ENCODE results near the gene QTRT2.

Gene QTRT2

GRCh38 chr3:114089675-114090074, 33.1 kb downstream of the QTRT2 start:
- no peak; the same call in 2 of the 3 replicates for ATAC-seq
- TF ChIP-seq ZFP30 (CRISPR knock-in tag; IDR thresholded peaks at IDR 0.05) (no peak), TCF4 (CRISPR knock-in tag; IDR thresholded peaks at IDR 0.05; ENCODE audit: borderline replicate concordance) (no peak), PPARA (CRISPR knock-in tag; IDR thresholded peaks at IDR 0.05; ENCODE audit: borderline replicate concordance) (no peak), TOX (CRISPR knock-in tag; IDR thresholded peaks at IDR 0.05; ENCODE audit: borderline replicate concordance) (no peak), ZNF565 (CRISPR knock-in tag; conservative IDR thresholded peaks at IDR 0.05; ENCODE audit: low read depth) (no peak)
- TF ChIP-seq, protein P1, sequence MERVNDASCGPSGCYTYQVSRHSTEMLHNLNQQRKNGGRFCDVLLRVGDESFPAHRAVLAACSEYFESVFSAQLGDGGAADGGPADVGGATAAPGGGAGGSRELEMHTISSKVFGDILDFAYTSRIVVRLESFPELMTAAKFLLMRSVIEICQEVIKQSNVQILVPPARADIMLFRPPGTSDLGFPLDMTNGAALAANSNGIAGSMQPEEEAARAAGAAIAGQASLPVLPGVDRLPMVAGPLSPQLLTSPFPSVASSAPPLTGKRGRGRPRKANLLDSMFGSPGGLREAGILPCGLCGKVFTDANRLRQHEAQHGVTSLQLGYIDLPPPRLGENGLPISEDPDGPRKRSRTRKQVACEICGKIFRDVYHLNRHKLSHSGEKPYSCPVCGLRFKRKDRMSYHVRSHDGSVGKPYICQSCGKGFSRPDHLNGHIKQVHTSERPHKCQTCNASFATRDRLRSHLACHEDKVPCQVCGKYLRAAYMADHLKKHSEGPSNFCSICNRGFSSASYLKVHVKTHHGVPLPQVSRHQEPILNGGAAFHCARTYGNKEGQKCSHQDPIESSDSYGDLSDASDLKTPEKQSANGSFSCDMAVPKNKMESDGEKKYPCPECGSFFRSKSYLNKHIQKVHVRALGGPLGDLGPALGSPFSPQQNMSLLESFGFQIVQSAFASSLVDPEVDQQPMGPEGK (CRISPR knock-in tag; IDR thresholded peaks at IDR 0.05; ENCODE audit: borderline replicate concordance) = no peak

- peak; percentile 25 for ATAC-seq
- TF ChIP-seq, protein P2, sequence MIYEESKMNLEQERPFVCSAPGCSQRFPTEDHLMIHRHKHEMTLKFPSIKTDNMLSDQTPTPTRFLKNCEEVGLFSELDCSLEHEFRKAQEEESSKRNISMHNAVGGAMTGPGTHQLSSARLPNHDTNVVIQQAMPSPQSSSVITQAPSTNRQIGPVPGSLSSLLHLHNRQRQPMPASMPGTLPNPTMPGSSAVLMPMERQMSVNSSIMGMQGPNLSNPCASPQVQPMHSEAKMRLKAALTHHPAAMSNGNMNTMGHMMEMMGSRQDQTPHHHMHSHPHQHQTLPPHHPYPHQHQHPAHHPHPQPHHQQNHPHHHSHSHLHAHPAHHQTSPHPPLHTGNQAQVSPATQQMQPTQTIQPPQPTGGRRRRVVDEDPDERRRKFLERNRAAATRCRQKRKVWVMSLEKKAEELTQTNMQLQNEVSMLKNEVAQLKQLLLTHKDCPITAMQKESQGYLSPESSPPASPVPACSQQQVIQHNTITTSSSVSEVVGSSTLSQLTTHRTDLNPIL (CRISPR knock-in tag; IDR thresholded peaks at IDR 0.05; ENCODE audit: low read depth) = no peak
- TF ChIP-seq ZFP3 (CRISPR knock-in tag; IDR thresholded peaks at IDR 0.05) (no peak), ZNF565 (CRISPR knock-in tag; conservative IDR thresholded peaks at IDR 0.05; ENCODE audit: low read depth) (no peak), PPARA (CRISPR knock-in tag; IDR thresholded peaks at IDR 0.05; ENCODE audit: borderline replicate concordance) (no peak), ISL1 (CRISPR knock-in tag; IDR thresholded peaks at IDR 0.05) (no peak), POU6F1 (CRISPR knock-in tag; IDR thresholded peaks at IDR 0.05; ENCODE audit: borderline replicate concordance, low read depth) (no peak), OSR1 (CRISPR knock-in tag; IDR thresholded peaks at IDR 0.05) (no peak), CSDC2 (CRISPR knock-in tag; IDR thresholded peaks at IDR 0.05) (no peak), TOX (CRISPR knock-in tag; IDR thresholded peaks at IDR 0.05; ENCODE audit: borderline replicate concordance) (no peak), ZC3H10 (CRISPR knock-in tag; IDR thresholded peaks at IDR 0.05) (no peak), TCF4 (CRISPR knock-in tag; IDR thresholded peaks at IDR 0.05; ENCODE audit: borderline replicate concordance) (no peak), SNAI2 (CRISPR knock-in tag; IDR thresholded peaks at IDR 0.05) (no peak), GLIS3 (CRISPR knock-in tag; IDR thresholded peaks at IDR 0.05) (no peak)
- TF ChIP-seq, protein P3, sequence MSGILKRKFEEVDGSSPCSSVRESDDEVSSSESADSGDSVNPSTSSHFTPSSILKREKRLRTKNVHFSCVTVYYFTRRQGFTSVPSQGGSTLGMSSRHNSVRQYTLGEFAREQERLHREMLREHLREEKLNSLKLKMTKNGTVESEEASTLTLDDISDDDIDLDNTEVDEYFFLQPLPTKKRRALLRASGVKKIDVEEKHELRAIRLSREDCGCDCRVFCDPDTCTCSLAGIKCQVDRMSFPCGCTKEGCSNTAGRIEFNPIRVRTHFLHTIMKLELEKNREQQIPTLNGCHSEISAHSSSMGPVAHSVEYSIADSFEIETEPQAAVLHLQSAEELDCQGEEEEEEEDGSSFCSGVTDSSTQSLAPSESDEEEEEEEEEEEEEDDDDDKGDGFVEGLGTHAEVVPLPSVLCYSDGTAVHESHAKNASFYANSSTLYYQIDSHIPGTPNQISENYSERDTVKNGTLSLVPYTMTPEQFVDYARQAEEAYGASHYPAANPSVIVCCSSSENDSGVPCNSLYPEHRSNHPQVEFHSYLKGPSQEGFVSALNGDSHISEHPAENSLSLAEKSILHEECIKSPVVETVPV (CRISPR knock-in tag; IDR thresholded peaks at IDR 0.05) = no peak
Observed at GRCh38 chr3:114092151-114093015, 35.8 kb downstream of the QTRT2 start.

GRCh38 chr3:114093016-114093380, 36.5 kb downstream of the QTRT2 start:
- peak; percentile 57 for ATAC-seq
- TF ChIP-seq GLIS3 (CRISPR knock-in tag; IDR thresholded peaks at IDR 0.05) = no peak
- no peak for TF ChIP-seq PPARA (CRISPR knock-in tag; IDR thresholded peaks at IDR 0.05; ENCODE audit: borderline replicate concordance)

DNA sequence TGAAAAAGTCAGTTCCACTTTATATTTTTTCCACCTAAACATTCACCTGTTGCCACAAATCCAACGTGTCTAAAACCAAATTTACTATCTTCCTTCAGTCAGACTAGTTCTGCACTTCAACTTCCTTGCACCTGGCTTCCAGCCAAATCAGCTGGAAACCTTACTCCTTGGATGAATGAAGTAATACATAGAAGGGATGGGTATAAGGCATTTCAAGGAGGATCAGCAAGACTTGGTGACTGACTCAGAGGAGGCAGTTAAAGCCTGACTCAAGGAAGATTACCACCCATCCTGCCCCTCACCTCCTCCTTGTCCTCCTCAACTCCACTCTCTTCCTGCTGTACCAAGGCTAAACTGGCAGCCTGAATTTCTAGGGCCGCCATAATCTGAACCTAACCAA, 37.1 kb downstream of the QTRT2 start:
- no peak for TF ChIP-seq PPARA (CRISPR knock-in tag; IDR thresholded peaks at IDR 0.05; ENCODE audit: borderline replicate concordance)
- no peak for TF ChIP-seq ZFP30 (CRISPR knock-in tag; IDR thresholded peaks at IDR 0.05)
- no peak for TF ChIP-seq ARNTL (CRISPR knock-in tag; IDR thresholded peaks at IDR 0.05; ENCODE audit: borderline replicate concordance, low read depth)
- TF ChIP-seq POU6F1 (CRISPR knock-in tag; IDR thresholded peaks at IDR 0.05; ENCODE audit: borderline replicate concordance, low read depth) = no peak
- TF ChIP-seq, protein P3 (CRISPR knock-in tag; IDR thresholded peaks at IDR 0.05) = no peak
- no peak for TF ChIP-seq ZNF565 (CRISPR knock-in tag; conservative IDR thresholded peaks at IDR 0.05; ENCODE audit: low read depth)
- no peak for TF ChIP-seq ZFP3 (CRISPR knock-in tag; IDR thresholded peaks at IDR 0.05)
- TF ChIP-seq ESRRG (CRISPR knock-in tag; IDR thresholded peaks at IDR 0.05) = no peak
- no peak for TF ChIP-seq TSHZ2 (CRISPR knock-in tag; IDR thresholded peaks at IDR 0.05)
- TF ChIP-seq ZNF70 (CRISPR knock-in tag; IDR thresholded peaks at IDR 0.05) = no peak
- no peak for TF ChIP-seq BACH2 (CRISPR knock-in tag; IDR thresholded peaks at IDR 0.05; ENCODE audit: borderline replicate concordance)
- TF ChIP-seq TOX (CRISPR knock-in tag; IDR thresholded peaks at IDR 0.05; ENCODE audit: borderline replicate concordance) = no peak
- no peak for TF ChIP-seq ZC3H10 (CRISPR knock-in tag; IDR thresholded peaks at IDR 0.05)
- TF ChIP-seq SNAI2 (CRISPR knock-in tag; IDR thresholded peaks at IDR 0.05) = no peak
- TF ChIP-seq GLIS3 (CRISPR knock-in tag; IDR thresholded peaks at IDR 0.05) = no peak
- ATAC-seq = peak; percentile 84
